B cell (primary cell): ENCODE measurements around the gene CRACR2A.

ENCODE experiments used
- CTCF ChIP-seq: fragments of 200-600 bp; IDR thresholded peaks from one replicate; pipeline ENCODE4 v1.8.0; 2022; ENCODE audit warnings: antibody characterized with exemption, mild to moderate bottlenecking
- EZH2 ChIP-seq: IDR thresholded peaks from 2 replicates; pipeline ENCODE4 v1.6.1; 2012; ENCODE audit warnings: borderline replicate concordance, low read depth, mild to moderate bottlenecking, moderate library complexity, low read length; ENCODE audit not compliant: insufficient read depth, poor library complexity, severe bottlenecking

GRCh38 chr12:3580094-3580749 lies 172.7 kb downstream of the CRACR2A start:
- TF ChIP-seq CTCF (no peak), EZH2 (no peak)
